NCI-H1436 (cell line): ENCODE results near the gene LMAN2.

Experiments used
- DNase-seq: peaks from one replicate; lab custom pipeline; 2025; lab: John Stamatoyannopoulos, UW

Gene LMAN2, protein sequence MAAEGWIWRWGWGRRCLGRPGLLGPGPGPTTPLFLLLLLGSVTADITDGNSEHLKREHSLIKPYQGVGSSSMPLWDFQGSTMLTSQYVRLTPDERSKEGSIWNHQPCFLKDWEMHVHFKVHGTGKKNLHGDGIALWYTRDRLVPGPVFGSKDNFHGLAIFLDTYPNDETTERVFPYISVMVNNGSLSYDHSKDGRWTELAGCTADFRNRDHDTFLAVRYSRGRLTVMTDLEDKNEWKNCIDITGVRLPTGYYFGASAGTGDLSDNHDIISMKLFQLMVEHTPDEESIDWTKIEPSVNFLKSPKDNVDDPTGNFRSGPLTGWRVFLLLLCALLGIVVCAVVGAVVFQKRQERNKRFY

GRCh38 chr5:177351392-177352329 lies at the start of gene LMAN2:
TSS of gene LMAN2 (minus strand) at chr5:177351668. CDS start at chr5:177351647, 21 bp downstream.
- peak; percentile 63 for DNase-seq

GRCh38 chr5:177399997-177400868 lies 48.8 kb upstream of the LMAN2 start, which contains the start of gene PFN3:
TSS of gene PFN3 (minus strand) at chr5:177400661. CDS start at chr5:177400576, 85 bp downstream.
- no peak for DNase-seq

GRCh38 chr5:177397875-177398390 lies 46.5 kb upstream of the LMAN2 start:
- DNase-seq = no peak

DNA sequence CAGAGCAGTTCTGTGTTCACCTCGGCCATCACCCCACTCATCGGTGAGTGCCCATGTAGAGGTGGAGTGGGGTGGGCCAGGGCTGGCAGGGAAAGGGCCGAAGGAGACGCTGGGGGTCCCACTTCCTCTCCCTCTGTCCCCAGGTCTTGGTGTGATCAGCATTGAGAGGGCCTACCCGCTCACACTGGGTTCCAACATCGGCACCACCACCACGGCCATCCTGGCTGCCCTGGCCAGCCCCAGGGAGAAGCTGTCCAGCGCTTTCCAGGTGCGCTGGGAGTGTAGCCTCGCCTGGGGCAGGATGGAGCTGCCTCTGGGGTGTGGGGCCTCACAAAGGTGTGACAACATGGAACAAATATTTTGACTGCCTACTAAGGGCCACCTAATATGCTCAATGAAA lies 45.3 kb upstream of the LMAN2 start:
- no peak for DNase-seq

GRCh38 chr5:177396078-177396477 lies 44.6 kb upstream of the LMAN2 start:
- no peak for DNase-seq

- DNase-seq = no peak
These were observed 42.5 kb upstream of the LMAN2 start for GRCh38 chr5:177393990-177394389.

GRCh38 chr5:177393206-177393765 lies 41.8 kb upstream of the LMAN2 start:
- DNase-seq = no peak

DNA sequence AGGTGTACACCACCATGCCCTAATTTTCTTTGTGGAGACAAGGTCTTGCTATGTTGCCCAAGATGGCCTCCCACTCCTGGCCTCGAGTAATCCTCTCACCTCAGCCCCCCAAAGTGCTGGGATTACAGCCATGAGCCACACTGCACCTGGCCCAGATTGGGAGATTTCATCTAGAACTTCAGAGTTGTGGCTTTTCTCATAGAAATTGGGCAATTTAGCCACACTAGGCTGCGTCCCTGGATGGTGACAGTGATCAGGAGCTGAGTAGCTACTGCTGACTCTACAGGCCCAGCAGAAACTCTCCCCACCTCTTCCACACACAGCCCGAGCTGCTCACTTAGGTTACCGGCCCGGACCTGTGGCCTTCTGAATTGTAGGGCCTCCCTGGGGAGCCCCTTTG lies 41.3 kb upstream of the LMAN2 start:
- no peak for DNase-seq

GRCh38 chr5:177390363-177391300 lies 39.2 kb upstream of the LMAN2 start:
- DNase-seq = peak; percentile 68

GRCh38 chr5:177389241-177390169 lies 38.0 kb upstream of the LMAN2 start:
- no peak for DNase-seq

DNA sequence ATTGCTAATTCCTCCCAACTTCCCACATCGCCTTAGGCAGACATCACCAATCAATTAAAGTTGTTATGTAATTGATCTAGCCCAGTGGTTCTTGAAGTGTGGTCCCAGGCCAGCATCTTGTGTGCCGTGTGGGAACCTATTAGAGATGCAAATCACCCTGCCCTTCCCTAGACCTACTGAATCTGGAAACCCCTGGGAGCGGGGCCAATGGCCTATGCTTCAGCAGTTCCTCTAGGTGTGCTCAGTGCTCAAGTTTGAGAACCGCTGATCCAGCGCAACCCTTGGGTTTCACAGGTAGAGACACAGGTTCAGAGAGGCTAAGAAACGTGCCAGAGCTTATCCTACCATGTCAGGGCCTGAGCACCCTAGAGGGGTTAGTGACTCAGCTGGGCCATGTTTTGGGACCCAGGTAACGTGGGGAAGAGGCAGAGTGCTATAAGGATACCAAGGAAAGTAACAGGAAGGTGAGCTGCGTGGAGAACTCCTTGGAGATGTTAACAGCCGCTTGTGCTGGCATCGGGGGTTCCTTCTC lies 37.1 kb upstream of the LMAN2 start:
- DNase-seq = no peak

DNA sequence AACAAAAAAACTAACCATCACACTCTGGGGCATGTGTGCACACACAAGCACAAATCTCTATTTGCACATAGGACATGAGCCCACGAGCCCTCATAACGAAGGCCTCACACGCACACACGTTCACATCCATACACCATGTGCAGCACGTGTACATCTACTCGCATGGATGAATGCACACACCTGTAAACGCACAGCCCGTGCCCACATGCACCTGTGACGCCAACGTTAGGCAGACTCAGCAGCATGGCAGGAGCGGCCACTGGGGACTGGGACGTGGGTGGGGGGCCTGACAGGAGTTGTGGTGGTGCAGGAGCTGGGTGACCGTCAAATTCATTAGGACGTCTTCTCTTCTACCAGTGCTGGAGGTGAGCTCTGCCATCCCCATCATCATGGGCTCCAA lies 35.9 kb upstream of the LMAN2 start:
- no peak for DNase-seq

DNA sequence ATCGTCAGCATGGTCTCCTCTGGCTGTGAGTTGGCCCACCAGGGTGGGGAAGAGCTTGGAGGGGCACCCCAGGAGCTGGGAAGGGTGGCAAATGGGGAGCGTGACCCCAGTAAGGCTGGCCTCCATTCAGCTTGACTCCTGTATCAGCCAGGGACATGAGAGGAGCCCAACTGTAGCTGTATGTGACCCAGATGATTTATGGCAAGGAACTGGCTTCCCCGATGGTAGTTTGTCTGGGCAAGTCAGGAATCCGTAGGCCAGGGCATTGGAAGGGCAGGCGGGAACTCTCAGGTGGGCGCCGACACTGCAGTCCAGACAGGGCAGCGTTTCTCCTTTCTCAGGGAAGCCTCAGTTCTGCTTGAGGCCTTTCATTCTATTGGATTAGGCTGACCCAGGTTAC lies 35.1 kb upstream of the LMAN2 start:
- no peak for DNase-seq

- DNase-seq = no peak
These were observed 34.3 kb upstream of the LMAN2 start for GRCh38 chr5:177385720-177386119.

- no peak for DNase-seq
These were observed 32.7 kb upstream of the LMAN2 start, which contains the start of gene SLC34A1 for GRCh38 chr5:177384134-177384533. TSS of gene SLC34A1 (plus strand) at chr5:177384434. CDS start at chr5:177385742, 1,308 bp downstream.

DNA sequence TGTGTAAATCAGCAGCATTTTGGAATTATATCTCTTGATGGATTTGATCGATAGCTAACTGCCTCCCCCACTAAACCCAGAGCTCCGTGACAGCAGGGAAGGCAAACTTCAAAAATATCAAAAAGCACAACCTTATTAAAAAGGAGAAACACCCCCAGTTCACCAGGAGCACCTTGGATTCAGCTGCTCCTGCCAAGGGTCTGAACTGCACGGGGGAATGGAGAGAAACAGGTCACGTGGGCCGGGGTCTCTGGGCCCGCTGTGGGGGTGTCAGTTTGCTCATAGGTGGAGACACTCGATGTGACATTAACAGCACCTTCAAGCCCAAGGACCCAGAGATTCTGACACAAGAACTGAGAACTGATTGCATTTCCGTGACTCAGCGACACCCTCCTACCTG lies 31.7 kb upstream of the LMAN2 start:
- no peak for DNase-seq

DNA sequence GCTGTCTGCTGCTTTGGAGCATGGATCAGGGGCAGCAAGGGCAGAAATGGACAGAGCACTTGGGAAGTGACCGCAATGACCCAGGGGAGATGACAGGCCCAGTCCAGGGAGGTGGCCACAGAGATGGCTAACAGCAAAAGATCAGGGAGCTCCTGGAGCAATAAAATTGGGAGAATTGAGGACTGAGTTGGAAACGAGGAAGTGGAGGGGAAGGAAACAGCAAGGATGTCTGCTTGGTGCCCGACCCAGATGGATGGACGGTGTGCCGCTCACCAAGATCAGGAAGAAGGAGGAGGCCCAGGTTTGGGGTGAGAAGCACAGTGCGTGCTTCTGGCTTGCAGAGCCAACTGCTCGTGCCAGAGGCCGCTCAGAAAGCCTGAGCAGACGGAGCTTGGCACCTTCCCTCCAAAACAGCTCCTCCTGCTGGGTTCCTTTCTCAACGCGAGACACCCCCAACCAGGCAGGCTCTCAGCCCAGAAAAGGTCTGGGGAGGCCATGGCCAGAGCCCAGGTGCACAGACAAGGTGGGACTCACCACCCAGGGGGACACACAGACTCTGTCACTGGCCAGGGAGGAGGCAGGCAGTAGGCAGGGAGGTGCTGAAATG lies 31.1 kb upstream of the LMAN2 start:
- DNase-seq = no peak

GRCh38 chr5:177380805-177381126 lies 29.3 kb upstream of the LMAN2 start:
- no peak for DNase-seq
